Fibroblast of the aortic adventitia (primary cell): ENCODE measurements around the gene AMN. TPM values are rescaled to one million over a fixed set of nuclear protein-coding genes. Genes with fewer than 3 reads are reported as not detected.

Experiments used
- DNase-seq: peaks from one replicate; pipeline ENCODE4 v3.0.0-alpha.2; 2010; ENCODE audit warnings: low read depth
- H3K4me3 ChIP-seq: 2 replicates; pipeline ENCODE4 v1.5.1; 2011; ENCODE audit warnings: low read depth, mild to moderate bottlenecking, control low read depth, low read length, moderate library complexity
- total RNA-seq: library from RNA; depleted of rRNA; stranded (reverse); fragments of >200 nt; gene quantifications from 2 replicates; pipeline ENCODE4 v1.2.3, GENCODE V29; 2012; ENCODE audit warnings: low replicate concordance
- TF ChIP-seq, protein P1 (sequence below): IDR thresholded peaks from 2 replicates; pipeline ENCODE4 v1.5.1; 2011; ENCODE audit warnings: mild to moderate bottlenecking, low read length, control low read depth, inconsistent platforms; ENCODE audit not compliant: insufficient read depth

Gene AMN
- total RNA-seq, 1 donor: not detected

GRCh38 chr14:102898776-102899515 lies 23.5 kb upstream of the AMN start:
- DNase-seq: no peak
- no peak overlapping the region for H3K4me3 ChIP-seq
- TF ChIP-seq, protein P1, sequence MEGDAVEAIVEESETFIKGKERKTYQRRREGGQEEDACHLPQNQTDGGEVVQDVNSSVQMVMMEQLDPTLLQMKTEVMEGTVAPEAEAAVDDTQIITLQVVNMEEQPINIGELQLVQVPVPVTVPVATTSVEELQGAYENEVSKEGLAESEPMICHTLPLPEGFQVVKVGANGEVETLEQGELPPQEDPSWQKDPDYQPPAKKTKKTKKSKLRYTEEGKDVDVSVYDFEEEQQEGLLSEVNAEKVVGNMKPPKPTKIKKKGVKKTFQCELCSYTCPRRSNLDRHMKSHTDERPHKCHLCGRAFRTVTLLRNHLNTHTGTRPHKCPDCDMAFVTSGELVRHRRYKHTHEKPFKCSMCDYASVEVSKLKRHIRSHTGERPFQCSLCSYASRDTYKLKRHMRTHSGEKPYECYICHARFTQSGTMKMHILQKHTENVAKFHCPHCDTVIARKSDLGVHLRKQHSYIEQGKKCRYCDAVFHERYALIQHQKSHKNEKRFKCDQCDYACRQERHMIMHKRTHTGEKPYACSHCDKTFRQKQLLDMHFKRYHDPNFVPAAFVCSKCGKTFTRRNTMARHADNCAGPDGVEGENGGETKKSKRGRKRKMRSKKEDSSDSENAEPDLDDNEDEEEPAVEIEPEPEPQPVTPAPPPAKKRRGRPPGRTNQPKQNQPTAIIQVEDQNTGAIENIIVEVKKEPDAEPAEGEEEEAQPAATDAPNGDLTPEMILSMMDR: no peak

GRCh38 chr14:102899516-102899900 lies 23.0 kb upstream of the AMN start:
- no peak overlapping the region for H3K4me3 ChIP-seq
- no peak for DNase-seq
- TF ChIP-seq, protein P1: no peak

GRCh38 chr14:102900631-102901571 lies 21.6 kb upstream of the AMN start:
- no peak overlapping the region for H3K4me3 ChIP-seq
- TF ChIP-seq, protein P1: no peak
- no peak for DNase-seq

GRCh38 chr14:102901633-102902032 lies 20.8 kb upstream of the AMN start:
- DNase-seq: no peak
- TF ChIP-seq, protein P1: no peak
- no peak overlapping the region for H3K4me3 ChIP-seq

DNA sequence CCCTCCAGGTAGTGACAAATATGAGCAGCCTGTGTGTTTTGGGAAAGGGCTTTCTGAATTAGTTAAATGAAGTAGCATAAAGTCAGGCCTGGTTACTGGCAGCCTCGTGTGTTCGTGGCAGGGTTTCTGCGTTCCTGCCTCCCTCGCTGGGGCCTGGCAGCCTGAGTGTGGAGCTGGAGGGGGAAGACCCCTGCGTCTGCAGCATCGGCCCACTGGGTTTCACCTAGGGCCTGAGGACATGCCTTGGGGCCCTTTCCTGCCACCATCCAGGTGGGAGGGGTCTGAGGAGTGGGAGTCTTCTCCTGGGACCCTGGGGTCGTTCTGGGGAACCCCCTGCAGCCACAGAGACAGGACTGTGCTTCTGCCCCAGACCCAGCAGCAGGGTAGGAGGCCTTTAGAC lies 20.4 kb upstream of the AMN start:
- TF ChIP-seq, protein P1: no peak
- H3K4me3 ChIP-seq: no peak overlapping the region
- no peak for DNase-seq

GRCh38 chr14:102902523-102903247 lies 19.8 kb upstream of the AMN start:
- TF ChIP-seq, protein P1: no peak
- H3K4me3 ChIP-seq: no peak overlapping the region
- no peak for DNase-seq
